Esophagus squamous epithelium (tissue), 4 donors: ENCODE measurements around the gene SKIC2.

Experiments
- CTCF ChIP-seq, 6 experiments: fragments of 450-650 bp in 4 of 6; fragments of 200-600 bp in 2 of 6; sonication (generic) in 2 of 6; IDR thresholded peaks; one replicate each; pipeline ENCODE4 v1.5.1; 2016 to 2019; ENCODE audit warnings: antibody characterized with exemption in 6 of 6, mild to moderate bottlenecking in 4 of 6, moderate library complexity in 4 of 6
- POLR2A ChIP-seq, 4 donors: fragments of 450-650 bp; IDR thresholded peaks; one replicate each; pipeline ENCODE4 v1.6.1; 2017; ENCODE audit warnings: antibody characterized with exemption in 4 of 4, mild to moderate bottlenecking in 4 of 4, moderate library complexity in 3 of 4

GRCh38 chr6:31977816-31978431 is 18.9 kb downstream of the SKIC2 start:
- TF ChIP-seq CTCF (IDR thresholded peaks at IDR 0.05) (no peak), POLR2A (IDR thresholded peaks at IDR 0.05) (no peak)
